Panc1 (cell line): ENCODE measurements around the gene RHBDF2. TPM values are rescaled to one million over a fixed set of nuclear protein-coding genes. Genes with fewer than 3 reads are reported as not detected.

Experiments
- ATAC-seq: fragments of 200-7000 bp; cut with Tn5 transposase; 2 replicates; pipeline ENCODE4 v1.9.1; 2020; ENCODE audit warnings: mild to moderate bottlenecking, moderate library complexity
- BruUV-seq: library from RNA; stranded (reverse); fragments of 400-500 nt; replicated peaks from 2 replicates; lab custom pipeline; 2021; lab: Mats Ljungman, UMichigan
- CTCF ChIA-PET: fragments of 300-600 bp; sonication (Branson Sonifier 250); formaldehyde crosslinking; loops from one replicate; lab custom pipeline; 2022; ENCODE audit warnings: antibody characterized with exemption; lab: Charles Lee
- POLR2A ChIA-PET: fragments of 300-600 bp; sonication (Branson Sonifier 250); formaldehyde crosslinking; loops from one replicate; lab custom pipeline; 2022; ENCODE audit warnings: antibody characterized with exemption; lab: Charles Lee
- DNase-seq: peaks from one replicate; pipeline ENCODE4 v3.0.0-alpha.2; 2010; ENCODE audit warnings: low read depth, low spot score
- H3K27ac ChIP-seq: 2 replicates; pipeline ENCODE4 v1.5.1; 2011; ENCODE audit warnings: mild to moderate bottlenecking, low read length, inconsistent platforms
- H3K27me3 ChIP-seq: fragments of 200-500 bp; sonication (Bioruptor generic); 2 replicates; pipeline ENCODE4 v1.6.0; 2014; ENCODE audit warnings: low read length, inconsistent platforms; ENCODE audit not compliant: control insufficient read depth, insufficient read depth
- H3K36me3 ChIP-seq: fragments of 200-500 bp; sonication (Bioruptor generic); 2 replicates; pipeline ENCODE4 v1.5.1; 2014; ENCODE audit warnings: inconsistent platforms, mild to moderate bottlenecking, low read length, moderate library complexity; ENCODE audit not compliant: control insufficient read depth, insufficient read depth
- H3K4me1 ChIP-seq: 2 replicates; pipeline ENCODE4 v1.5.1; 2011; ENCODE audit warnings: inconsistent platforms, mild to moderate bottlenecking, low read length, moderate library complexity; ENCODE audit not compliant: control insufficient read depth, insufficient read depth
- H3K4me3 ChIP-seq, 2 experiments: 2 replicates each; pipeline ENCODE4 v1.5.1; 2011 to 2012; ENCODE audit warnings: low read depth in 2 of 2, low read length in 2 of 2, mild to moderate bottlenecking in 2 of 2, inconsistent platforms in 1 of 2, moderate library complexity in 1 of 2
- H3K9me3 ChIP-seq: fragments of 200-500 bp; sonication (Bioruptor generic); 2 replicates; pipeline ENCODE4 v1.5.1; 2014; ENCODE audit warnings: low read depth, mild to moderate bottlenecking, inconsistent platforms, low read length, moderate library complexity; ENCODE audit not compliant: control insufficient read depth, insufficient read depth
- POLR2AphosphoS5 ChIP-seq: IDR thresholded peaks from 2 replicates; pipeline ENCODE4 v1.6.1; 2012; ENCODE audit warnings: mild to moderate bottlenecking, low read depth, low read length, moderate library complexity
- SIN3A ChIP-seq: IDR thresholded peaks from 2 replicates; pipeline ENCODE4 v1.6.1; 2012; ENCODE audit warnings: low read depth, mild to moderate bottlenecking, low read length, moderate library complexity, borderline replicate concordance; ENCODE audit not compliant: insufficient read depth
- TCF7L2 ChIP-seq: IDR thresholded peaks from 2 replicates; pipeline ENCODE4 v1.6.1; 2011; ENCODE audit warnings: mild to moderate bottlenecking, low read depth, low read length, inconsistent platforms
- in situ Hi-C: cut with HindIII; loops from 2 replicates; pipeline ENCODE4 v1.10.0; 2016; ENCODE audit warnings: low sequenced_read_pairs, low pct_unique_long_range_greater_than_20kb
- intact Hi-C: fragments of 100-400 bp; cut with micrococcal nuclease; formaldehyde crosslinking; loops from one replicate; pipeline ENCODE4 v1.10.0; 2022; ENCODE audit not compliant: unreplicated experiment
- total RNA-seq: library from RNA; stranded (reverse); gene quantifications from one replicate; pipeline ENCODE4 v1.2.1, GENCODE V29; 2021; ENCODE audit not compliant: unreplicated experiment
- TF ChIP-seq, protein P1 (sequence below), 2 experiments: IDR thresholded peaks; 2 replicates each; pipeline ENCODE4 v1.6.1; 2011 to 2012; ENCODE audit warnings: low read depth in 2 of 2, control low read depth in 1 of 2, low read length in 1 of 2, mild to moderate bottlenecking in 1 of 2, moderate library complexity in 1 of 2; ENCODE audit not compliant: insufficient read depth in 1 of 2
- TF ChIP-seq, protein P2 (sequence below): fragments of 450-650 bp; IDR thresholded peaks from 2 replicates; pipeline ENCODE4 v1.5.1; 2017; ENCODE audit warnings: mild to moderate bottlenecking

The RHBDF2 gene
- total RNA-seq, 1 experiment from 2014 or later, result 67.8 TPM

DNA sequence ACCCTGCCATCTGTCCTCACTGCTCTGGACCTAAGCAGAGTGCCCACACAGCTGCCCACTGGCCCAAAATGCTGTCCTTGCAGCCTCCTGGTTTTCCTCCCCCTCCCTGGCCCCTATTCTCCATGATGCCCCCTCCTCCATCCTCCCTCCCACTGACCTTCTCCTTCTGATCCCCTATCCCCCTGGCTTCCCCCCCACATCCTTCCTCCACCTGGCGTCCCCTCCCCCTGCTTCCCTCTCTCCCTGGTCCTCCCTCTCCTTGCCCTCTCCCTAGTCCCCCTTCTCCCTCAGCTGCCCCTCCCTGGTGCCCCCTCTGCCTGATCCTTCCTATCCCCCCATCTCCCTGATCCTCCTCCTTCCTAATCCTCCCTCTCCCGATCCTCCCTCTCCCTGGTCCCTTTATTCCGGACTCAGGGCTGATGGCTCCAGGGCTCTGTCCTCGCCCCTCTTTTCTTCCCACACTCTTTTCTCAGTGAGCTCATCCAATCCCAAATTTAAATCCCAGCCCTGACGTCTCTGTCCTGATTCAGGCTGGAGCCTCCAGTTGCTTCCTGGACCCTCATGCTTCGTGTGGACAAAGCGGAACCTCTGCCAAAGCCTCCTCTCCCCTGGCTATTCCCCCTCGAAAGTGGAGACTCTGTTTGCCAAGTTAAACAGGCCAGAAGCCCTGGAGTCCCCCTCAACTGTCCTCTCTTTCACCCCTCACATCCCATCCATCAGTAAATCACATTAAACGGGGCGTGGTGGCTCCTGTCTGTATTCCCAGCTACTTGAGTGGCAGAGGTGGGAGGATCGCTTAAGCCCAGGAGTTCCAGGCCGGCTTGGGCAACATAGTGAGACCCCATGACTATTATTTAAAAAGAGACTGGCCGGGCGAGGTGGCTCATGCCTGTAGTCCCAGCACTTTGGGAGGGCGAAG lies 18.1 kb upstream of the RHBDF2 start:
- Histone ChIP-seq H3K9me3 (no peaks in the 10 kb centered on the region), H3K36me3 (no peaks in the 10 kb centered on the region), H3K27ac (no peak overlapping the region), H3K27me3 (no peaks in the 10 kb centered on the region), H3K4me3 (no peak overlapping the region), H3K4me1 (peaks cover 3% of the 10 kb centered on the region; the same call in 1 of the 2 replicates)
- ChIA-PET POLR2A (no interaction called here), CTCF (interaction anchor here (0.7 kb wide), 1 partner anchor 251 kb away, joined by 6 read pairs; no protein-coding TSS in a partner anchor)
- BruUV-seq, result no TSS peak
- DNase-seq (no peak), ATAC-seq (no peak)
- intact Hi-C loops (no loop called here), in situ Hi-C loops (no loop called here)
- TF ChIP-seq, protein P1, sequence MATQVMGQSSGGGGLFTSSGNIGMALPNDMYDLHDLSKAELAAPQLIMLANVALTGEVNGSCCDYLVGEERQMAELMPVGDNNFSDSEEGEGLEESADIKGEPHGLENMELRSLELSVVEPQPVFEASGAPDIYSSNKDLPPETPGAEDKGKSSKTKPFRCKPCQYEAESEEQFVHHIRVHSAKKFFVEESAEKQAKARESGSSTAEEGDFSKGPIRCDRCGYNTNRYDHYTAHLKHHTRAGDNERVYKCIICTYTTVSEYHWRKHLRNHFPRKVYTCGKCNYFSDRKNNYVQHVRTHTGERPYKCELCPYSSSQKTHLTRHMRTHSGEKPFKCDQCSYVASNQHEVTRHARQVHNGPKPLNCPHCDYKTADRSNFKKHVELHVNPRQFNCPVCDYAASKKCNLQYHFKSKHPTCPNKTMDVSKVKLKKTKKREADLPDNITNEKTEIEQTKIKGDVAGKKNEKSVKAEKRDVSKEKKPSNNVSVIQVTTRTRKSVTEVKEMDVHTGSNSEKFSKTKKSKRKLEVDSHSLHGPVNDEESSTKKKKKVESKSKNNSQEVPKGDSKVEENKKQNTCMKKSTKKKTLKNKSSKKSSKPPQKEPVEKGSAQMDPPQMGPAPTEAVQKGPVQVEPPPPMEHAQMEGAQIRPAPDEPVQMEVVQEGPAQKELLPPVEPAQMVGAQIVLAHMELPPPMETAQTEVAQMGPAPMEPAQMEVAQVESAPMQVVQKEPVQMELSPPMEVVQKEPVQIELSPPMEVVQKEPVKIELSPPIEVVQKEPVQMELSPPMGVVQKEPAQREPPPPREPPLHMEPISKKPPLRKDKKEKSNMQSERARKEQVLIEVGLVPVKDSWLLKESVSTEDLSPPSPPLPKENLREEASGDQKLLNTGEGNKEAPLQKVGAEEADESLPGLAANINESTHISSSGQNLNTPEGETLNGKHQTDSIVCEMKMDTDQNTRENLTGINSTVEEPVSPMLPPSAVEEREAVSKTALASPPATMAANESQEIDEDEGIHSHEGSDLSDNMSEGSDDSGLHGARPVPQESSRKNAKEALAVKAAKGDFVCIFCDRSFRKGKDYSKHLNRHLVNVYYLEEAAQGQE (IDR thresholded peaks at IDR 0.05; ENCODE audit: insufficient read depth in 1 of 2, low read depth in 2 of 2, low read length in 1 of 2), result no peak
- TF ChIP-seq POLR2AphosphoS5 (no peak), SIN3A (no peak), TCF7L2 (no peak)
- TF ChIP-seq, protein P2, sequence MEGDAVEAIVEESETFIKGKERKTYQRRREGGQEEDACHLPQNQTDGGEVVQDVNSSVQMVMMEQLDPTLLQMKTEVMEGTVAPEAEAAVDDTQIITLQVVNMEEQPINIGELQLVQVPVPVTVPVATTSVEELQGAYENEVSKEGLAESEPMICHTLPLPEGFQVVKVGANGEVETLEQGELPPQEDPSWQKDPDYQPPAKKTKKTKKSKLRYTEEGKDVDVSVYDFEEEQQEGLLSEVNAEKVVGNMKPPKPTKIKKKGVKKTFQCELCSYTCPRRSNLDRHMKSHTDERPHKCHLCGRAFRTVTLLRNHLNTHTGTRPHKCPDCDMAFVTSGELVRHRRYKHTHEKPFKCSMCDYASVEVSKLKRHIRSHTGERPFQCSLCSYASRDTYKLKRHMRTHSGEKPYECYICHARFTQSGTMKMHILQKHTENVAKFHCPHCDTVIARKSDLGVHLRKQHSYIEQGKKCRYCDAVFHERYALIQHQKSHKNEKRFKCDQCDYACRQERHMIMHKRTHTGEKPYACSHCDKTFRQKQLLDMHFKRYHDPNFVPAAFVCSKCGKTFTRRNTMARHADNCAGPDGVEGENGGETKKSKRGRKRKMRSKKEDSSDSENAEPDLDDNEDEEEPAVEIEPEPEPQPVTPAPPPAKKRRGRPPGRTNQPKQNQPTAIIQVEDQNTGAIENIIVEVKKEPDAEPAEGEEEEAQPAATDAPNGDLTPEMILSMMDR, result no peak

DNA sequence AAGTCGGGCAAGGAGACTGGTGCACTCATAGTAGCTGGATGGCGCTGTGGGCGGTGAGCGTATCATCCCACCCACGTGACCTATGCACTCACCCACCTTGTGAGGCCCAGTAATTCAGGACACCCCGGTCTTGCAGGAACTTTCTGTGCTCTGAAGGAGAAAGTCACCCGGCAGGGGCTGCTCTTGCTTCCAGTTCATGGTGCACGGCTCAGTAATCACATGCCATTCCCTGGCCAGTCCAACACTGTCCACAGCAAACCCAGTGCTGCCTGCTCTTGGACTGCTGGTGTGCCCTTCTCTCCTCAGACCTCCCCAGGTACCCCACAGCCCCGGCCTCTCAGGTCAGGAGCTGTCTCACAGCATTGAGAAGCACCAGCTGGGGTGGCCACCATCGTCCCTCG lies 16.4 kb upstream of the RHBDF2 start:
- TF ChIP-seq, protein P1 (IDR thresholded peaks at IDR 0.05; ENCODE audit: insufficient read depth in 1 of 2, low read depth in 2 of 2, low read length in 1 of 2), result no peak
- TF ChIP-seq POLR2AphosphoS5, result no peak
- TF ChIP-seq TCF7L2, result no peak
- TF ChIP-seq, protein P2, result no peak
- TF ChIP-seq SIN3A, result no peak
- intact Hi-C loops, result no loop called here
- Histone ChIP-seq H3K9me3 (no peaks in the 10 kb centered on the region), H3K4me1 (no peaks in the 10 kb centered on the region), H3K36me3 (no peaks in the 10 kb centered on the region), H3K27ac (no peak overlapping the region), H3K4me3 (no peak overlapping the region), H3K27me3 (no peaks in the 10 kb centered on the region)
- in situ Hi-C loops, result no loop called here
- POLR2A ChIA-PET, result no interaction called here
- ATAC-seq, result peak; percentile 50; the same call in 1 of the 2 replicates
- no TSS peak for BruUV-seq
- no peak for DNase-seq
- CTCF ChIA-PET, result no interaction called here
